Kasumi-1 (cell line): ENCODE measurements around the gene GFRA4.

Experiments
- DNase-seq, 2 experiments: peaks; one replicate each; lab custom pipeline; 2025; lab: John Stamatoyannopoulos, UW

GFRA4 gene

DNA sequence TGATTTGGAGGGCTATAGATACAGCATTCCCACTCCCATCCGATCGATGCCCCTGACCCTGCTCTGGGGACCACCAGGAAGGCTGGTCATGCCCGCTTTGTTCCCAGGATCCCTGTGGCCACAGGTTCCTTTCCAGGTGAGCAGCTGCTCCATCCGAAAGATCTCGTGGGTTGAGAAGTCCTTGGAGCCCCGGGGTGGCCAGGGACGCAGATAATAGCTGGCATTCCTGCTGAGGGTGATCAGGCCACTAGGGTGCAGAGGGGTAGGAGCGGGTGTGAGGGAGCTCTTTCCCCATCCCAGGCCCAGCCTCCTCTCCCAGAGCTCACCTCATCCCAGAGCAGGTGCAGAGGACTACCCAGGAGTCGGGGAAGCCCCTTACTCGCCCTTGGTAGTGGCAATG, 11.2 kb upstream of the GFRA4 start:
- no peak for DNase-seq

DNA sequence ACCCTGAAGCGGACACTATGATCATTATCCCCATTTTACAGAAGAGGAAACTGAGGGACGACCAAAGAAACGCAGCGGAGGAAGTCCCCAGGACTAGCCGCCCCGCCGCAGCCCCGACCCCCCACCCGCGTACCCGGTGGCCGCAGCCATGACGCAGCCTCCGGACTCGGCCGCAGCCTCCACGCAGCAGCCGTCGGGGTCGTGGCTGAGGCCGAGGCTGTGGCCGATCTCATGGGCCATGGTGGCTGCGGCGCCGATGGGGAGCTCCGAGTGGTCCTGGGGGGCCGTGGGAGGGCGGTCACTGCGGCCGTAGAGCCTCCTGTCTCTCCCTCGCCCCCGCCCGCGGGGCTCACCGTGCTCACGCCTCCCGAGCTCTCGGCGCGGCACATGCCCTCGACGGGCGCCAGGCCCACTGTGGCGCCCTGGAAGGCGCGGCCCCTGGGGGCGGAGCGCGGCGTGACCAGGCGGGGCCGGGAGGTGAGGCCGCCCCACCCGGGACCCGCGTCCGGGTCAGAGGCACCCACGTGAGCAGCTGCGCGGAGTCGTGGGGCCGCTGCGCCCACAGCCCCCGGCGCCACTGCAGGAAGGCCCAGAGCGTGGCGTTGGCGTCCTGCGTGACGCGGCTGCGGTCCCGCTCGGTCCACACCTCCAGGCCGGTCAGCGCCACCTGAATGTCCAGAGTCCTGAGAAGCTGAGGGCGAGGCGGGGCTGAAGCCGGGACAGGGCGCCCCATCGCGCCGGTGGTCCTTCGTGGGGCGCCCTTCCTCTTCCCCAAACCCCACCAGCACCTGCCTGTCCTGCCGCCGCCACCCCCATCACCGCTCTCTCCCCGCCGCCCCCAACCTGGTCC, 10.2 kb upstream of the GFRA4 start:
- DNase-seq: no peak

DNA sequence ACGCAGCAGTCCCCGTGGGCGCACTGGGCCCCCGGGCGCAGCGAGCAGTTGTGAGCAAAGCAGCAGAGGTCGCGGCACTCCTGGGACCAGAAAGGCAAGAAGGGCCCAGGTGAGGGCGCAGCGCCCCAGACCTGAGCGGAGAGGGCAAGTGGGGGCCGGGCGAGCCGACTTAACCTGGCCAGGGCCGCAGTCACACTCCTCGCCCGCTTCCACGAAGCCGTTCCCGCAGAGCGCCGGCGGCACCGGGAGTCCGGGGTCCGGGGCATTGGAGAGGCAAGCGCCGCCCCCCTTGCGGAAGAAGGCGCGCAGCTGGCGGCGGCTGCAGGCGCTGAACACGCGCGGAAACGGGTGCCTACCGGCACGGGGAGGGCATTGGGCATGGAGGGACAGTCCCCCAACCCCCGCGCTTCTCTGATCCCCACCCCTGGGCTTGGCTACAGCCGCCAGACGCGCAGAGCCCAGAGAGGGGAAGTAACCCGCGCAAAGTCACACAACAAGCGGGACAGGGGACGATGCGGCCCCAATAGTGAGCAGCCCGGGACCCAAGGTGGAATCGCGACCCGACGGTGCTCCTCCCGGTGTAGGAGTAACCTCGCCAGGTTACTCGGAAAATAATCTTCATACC, 9.5 kb upstream of the GFRA4 start:
- peak in 1 of 2 experiments; percentile 25 for DNase-seq

DNA sequence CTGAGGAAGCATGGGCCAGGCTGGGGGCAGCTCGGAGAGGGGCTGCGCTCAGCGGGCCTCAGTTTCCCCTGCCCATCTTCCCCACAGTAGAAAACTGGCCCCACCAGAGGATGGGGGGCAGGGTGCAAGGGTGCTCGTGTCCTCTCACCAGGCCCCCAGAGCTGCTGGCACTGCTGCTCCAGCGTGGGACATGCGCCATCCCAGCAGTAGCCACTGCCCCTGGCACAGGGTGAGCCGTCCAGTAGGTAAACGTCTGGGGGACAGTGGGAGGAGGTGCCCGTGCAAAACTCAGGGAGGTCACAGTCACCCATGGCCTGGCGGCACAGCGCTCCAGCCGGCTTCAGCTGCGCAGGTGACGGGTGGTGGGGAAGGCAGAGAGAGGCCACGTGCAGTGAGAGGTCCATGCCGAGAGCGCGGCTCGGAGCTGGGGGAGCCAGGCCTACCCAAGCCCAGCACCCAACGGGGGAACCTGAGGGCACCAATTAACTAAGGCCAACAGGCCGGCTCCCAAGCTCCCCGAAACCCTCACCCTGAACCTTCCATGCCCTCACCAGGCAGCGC, 8.9 kb upstream of the GFRA4 start:
- no peak for DNase-seq

DNA sequence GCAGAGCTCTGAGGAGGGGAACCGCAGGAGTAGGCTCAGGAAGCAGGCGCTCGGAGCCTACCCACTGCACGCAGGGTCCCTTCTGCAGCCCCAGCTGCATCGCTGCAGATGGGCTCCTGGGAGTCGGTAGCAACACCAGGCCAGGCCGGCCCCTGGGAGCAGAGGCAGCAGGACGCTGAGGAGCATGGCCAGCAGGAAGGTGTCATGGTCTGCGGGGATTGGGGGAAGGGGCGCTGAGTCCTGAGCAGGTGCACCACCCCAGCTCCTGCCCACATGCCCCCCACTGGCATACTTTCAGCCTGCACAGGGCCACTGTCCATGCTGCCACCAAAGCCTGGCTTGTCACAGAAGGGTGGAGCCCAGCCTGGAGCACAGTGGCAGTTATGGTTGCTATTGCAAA, 7.7 kb upstream of the GFRA4 start:
- no peak for DNase-seq

DNA sequence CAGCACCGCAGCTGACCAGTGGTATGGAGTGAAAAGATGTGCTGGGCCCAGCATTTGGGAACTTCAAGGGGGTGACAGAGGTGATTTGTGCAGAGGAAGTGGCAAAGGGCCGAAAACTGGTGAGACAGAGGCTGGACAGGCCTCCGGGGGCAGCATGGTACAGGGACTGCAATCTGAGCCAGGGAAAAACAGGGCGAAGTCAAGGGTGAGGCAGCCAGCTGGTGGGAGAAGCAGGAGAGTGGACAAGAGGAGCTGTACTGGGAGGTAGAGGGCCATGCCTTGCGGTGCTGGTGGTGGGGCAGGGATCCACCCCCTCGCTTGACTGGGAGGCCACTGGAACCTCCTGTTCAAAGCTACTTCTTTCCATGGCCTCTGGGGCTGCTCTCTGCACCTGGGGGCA, 7.3 kb upstream of the GFRA4 start:
- DNase-seq: no peak

DNA sequence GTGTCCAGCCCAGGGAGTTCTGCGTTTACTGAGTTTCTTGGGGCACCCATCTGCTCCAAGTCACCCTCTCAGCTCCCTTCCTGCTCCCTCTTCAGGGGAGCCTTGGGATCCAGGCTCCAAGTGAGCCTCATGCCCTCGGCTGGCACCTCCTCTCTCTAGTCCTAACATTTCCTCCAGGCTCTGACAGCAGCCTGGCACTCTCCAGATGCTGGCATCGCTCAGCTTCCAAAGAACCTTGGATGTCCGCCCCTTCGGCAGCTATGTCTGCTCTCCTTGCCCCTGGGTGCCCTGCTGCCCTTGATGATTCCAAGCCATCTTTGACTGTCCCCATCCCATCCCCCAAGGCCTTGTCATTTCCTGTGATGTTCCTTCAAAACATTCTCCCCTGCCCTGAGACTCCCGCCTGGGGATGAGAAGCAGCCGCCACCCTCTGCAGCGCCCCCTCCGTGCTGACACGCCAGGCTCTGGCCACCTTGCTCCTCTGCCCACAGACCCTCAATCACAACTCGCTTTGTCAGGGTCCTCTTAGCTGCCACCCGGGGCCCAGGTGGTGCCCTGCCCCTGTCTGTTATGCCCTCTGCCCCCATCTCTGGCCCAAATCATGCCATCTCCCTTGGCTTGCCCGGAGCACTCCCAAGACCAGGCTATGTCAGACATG, 6.6 kb upstream of the GFRA4 start:
- DNase-seq: no peak

DNA sequence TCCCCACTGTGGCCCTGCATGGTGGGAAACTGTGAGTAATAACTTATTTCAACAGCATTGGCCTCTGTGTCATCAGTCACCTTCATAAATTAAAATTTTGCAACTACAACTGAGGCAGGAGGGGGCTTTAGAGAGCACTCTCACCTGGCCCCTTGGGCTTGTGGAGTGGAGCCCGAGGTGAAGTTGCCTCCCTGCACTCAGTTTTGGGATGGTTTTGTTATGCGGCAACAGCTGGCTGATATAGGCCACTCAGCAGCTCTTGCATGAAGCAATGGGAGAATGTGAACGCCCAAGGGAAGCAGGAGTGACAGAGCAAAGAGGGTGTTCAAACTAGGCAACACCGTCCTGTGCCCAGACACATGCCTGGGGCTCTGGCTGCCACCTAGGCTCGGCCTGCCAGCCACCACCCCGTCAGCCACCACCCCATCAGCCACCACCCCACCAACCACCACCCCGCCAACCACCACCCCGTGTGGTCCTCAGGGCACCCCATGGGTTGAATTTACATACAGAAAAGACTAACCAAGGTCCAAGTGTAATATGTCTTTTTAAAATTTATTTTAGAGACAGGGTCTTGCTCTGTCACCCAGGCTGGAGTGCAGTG, 4.3 kb upstream of the GFRA4 start:
- DNase-seq: no peak

DNA sequence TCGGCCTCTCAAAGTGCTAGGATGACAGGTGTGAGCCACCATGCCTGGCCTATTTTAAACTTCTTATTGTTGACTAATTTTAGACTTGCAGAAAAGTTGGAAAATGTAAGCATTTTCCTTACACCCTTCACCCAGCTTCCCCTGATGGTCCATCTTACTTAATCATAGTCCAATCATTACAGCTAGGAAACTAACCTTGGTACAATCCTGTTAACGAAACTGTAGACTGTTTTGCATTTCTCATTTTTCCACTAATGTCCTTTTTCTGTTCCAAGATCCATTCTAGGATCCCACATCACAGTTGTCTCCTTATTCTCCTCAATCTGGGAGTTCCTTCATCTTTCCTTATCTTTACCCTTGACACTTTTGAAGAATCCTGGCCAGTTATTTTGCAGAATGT, 659 bp upstream of the GFRA4 start:
- no peak for DNase-seq

DNA sequence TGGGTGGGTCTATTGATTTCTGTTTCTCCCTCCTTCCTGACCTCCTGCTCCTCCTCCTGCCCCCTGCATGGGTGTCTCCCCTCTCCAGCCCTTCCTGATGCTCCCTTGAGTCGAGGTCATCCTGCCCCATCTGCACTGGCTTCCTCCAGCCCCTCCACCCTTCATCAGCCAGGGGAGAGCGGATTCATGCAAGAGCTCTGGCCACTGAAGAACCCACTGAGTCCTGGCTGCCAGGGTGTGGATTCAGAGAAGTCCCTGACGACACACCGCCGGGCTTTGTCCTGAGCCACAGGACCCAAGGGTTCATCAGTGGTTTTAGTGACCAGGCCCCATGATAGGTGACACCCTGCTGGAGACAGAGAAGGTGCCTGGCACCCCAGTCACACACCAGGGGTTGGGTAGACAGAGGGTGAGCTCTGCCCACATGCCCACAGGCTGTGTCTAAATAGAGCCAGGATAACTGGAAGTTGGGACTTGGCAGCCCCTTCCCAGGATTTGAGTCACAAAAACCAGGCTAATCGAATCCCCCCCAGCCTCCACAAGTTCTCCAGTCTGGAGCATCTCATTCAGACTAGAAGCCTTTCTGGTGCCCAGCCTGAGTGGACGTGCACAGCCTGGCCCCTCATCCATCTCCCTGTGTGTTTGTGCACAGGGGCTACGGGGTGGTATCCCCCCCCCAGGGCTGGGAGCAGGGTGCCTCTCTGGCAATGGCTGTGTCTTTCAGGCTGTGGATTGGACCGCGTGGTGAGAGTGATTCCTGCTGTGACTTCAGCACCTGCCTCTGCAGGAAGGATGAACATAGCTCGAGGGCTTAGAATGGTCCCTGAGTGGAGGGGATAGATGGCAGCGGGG, 1.2 kb downstream of the GFRA4 start:
- no peak for DNase-seq

DNA sequence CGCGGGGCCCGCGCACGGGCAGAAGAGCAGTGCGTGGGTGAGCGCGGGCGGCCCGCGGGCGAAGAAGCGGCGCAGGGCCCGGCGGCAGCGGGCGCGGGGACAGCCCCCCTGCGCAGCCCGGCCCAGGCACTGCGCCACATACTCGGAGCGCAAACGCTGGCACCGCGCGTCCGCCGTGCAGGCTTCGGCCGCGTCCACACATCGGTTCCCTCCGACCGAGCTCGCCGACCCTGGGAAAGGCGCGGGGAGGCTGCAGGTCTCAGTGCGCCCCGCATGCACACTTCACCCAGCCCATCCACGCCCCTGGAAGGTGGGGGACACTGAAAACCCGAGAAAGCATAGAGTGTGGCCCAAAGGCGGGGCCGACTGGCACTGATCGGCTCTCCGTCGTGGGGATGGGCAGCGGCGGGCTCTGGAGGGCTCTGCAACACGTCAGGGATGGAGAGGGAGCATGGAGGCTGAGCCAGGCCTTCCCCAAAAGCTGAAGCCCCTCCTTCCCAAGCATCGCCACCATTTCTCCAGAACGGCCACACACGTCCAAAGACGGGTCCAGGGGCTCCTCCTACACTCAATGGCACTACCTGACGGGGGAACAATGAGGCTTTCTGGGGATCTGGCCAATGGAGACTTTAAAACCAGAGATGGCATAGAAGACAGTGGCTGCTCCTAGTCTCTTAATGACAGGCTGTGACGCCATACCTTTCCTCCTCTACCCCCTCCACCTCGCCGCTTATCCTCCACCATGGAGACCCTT, 2.0 kb downstream of the GFRA4 start:
- DNase-seq: no peak

DNA sequence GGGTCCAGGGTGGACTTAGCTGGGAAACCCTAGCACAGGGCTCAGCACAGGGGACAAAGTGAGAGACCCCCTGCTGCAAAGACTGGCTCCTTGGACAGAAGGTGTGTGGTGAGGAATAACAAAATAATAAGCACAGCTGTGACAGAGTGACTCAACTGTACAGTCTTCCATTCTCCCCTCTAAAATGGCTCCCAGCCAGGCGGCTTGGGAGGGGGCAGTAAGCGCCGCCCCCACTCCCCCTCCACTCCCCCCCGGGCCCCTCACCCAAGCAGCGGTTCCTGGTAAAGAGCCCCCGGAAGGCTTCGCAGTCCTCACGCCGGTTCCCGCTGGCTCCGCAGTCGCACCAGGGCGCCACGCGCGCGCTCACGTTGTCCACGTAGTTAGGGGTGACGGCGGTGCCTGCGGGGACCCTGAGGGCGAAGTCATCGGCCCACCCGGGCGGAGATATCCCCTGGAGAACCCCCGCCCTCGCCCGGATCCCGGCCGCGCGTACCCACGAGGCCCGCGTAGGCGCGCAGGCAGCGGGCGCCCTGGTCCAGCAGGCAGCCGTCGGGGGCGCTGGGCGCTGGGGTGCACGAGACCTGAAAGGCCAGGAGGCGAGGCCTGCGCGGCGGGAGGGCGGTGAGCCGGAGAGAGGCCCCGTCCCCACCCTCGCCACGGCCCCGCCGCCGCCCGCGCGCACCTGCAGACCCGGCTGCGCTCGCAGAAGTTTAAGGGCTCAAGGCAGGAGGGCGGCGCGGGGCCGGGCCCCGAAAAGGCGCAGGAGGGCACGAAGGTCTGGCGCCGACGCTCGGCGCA, 2.7 kb downstream of the GFRA4 start:
- no peak for DNase-seq

DNA sequence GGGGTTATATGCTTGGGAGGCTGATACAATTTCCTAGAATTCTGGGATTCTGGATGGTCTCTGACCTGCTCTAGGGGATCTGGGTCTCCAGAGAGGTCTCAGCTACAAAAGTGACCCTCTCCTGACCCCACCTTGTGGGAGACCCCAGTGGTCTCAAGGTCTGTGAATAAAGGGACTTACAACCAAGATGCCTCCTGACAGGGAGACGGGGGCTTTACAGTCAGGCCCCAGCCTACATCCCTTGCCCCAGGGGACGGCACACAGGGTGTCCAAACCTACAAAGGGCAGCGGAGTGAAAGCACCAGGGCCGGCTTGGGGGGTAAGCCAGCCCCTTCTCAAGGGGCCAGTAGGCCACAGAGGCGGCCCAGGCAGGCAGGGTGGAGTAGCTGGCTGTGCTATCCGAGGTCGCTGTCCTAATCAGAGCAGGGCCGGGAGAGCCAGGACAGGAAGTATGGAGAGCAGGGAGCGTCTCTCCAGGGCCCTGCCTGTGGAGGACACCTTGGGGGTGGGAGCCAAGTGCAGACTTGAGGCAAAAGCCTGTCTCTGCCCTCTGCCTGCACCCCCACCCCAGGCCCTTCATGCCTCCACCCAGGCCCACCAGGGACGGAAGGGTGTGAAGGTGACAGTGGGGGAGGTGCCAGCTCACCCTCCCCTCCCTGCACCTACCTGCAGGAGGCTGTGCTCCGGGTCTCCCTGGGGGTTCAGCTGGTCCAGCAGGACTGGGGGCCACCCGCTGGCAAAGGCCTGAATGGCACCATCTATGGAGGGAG, 3.5 kb downstream of the GFRA4 start:
- DNase-seq: no peak

DNA sequence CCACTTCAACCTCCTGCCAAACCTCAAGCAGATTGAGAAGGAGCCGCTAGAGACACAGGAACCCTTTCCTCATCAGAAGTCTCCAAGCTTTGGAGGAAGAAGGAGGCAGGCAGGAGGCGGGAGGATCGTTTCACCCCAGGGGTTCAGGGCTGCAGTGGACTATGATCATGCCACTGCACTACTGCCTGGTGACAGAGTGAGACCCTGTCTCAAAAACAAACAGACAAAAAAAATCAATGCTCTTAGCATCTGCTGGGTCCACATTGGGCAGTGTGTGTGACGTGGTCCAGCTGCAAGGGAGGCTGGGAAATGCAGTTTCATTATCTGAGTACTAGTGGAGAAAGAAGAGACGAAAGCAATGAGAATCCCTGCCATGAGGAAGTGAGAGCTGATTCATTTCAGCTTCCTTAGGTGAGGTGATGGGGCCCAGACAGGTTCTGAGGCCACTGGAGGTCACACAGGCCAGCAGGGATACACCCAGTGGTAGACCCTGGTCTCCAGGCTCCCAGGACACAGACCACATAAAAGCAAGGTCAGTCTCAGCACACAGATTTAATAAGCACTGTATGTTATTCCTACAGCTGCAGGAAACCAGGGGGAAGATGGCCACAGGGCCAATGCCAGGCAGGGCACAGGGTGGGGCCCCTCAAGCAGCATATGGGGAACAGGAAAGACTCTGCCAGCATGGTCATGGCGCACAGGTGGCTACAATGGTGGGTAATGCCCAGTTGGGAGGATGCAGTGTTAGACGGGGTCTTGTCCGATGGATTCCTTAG, 4.3 kb downstream of the GFRA4 start:
- DNase-seq: no peak

DNA sequence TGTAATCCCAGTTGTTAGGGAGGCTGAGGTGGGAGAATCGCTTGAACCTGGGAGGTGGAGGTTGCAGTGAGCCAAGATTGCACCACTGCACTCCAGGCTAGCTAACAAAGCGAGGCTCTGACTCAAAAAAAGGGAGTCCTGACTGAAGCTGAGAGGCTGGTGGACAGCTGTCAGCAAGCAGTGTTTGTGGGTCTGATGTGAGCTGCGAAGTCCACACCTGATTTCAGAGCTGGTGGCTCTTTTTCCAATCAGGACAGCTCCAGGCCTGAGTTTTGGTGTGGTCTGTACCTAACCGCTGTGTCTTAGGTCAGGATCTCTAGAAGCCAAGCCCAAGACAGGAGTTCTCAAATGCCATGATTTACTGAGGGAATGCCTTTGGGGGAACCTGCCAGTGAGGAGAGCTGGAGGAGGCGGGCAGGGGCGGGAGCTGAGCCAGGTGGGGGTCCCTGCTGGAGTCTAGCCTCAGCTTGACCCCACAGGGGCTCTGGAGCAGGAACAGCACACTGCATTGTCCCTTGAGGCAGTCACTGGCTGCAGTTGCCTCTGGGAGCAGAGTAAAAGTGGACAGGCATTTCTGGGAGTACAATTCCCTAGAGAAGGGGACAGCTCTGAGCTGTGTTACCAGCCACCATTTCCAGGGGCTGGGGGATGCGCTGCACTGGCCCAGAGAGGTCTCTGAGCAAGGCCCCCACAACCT, 5.0 kb downstream of the GFRA4 start:
- DNase-seq: no peak

DNA sequence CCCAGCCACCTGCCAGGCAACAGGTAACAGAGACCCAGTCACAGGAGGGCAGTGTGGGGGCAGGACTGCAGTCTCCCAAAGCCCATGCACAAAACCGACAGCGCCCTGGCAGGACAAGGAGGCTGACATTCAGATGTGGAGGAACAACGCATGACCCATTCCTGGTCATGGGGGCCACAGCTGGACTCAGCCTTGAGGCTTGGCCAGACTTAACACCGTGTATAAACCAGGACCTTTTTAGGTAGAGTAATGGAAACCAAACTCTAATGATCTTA, 8.1 kb downstream of the GFRA4 start:
- no peak for DNase-seq

DNA sequence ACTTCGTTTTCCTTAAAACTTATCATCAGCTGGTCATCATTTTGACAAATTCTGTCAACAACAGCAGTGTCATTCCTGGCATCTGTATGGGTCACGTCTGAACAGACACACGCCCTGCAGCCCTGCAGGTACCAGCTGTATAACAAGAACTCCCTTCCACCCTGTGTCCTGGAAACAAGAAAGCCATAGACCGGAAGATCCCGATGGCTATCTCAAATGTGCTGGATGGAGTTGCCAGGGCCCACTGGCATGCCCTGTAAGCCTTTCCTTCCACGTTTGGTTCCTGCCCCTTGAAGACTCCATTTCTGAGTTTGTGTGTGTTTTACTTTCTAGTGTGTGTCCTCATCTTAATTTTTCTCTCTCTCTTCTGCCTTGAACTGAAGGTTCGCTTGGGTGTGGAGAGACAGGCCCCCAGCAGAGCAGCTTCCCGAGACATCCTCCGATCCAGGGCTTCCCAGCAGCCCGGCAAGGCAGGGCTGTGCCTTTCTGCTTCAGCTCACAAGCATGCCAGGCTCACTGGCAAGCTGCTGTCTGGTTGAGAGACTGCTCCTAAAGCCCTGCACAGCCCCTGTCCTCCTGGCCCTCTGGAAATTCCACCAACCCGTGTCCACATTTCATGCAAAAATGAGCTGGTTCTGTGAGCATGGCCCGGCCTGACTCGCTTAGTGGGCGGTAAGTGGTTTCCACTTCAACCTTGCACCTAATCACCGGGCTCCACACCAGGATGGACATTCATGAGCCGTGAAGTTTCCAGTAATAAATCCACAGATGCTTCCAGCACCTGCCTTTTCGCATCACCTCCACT, 8.7 kb downstream of the GFRA4 start:
- DNase-seq: no peak
